Gastrocnemius medialis (tissue), 4 donors: ENCODE measurements around the gene ZNF570.

ENCODE experiments used
- CTCF ChIP-seq, 5 experiments: fragments of 450-650 bp in 3 of 5; fragments of 200-600 bp in 2 of 5; sonication (generic) in 2 of 5; IDR thresholded peaks in 4 of 5; conservative IDR thresholded peaks in 1 of 5; 1 replicate in 4 of 5; 2 replicates in 1 of 5; pipeline ENCODE4 v1.5.1; 2016 to 2019; ENCODE audit warnings: antibody characterized with exemption in 5 of 5, mild to moderate bottlenecking in 3 of 5, moderate library complexity in 3 of 5
- POLR2A ChIP-seq, 2 donors: fragments of 450-650 bp; IDR thresholded peaks; one replicate each; pipeline ENCODE4 v1.6.1; 2017; ENCODE audit warnings: antibody characterized with exemption in 2 of 2, mild to moderate bottlenecking in 2 of 2, moderate library complexity in 2 of 2

- TF ChIP-seq CTCF (IDR thresholded peaks at IDR 0.05 in 4 of 5, conservative IDR thresholded peaks at IDR 0.05 in 1 of 5): no peak
- TF ChIP-seq POLR2A (IDR thresholded peaks at IDR 0.05): no peak
Measured at GRCh38 chr19:37452500-37453245, 16.5 kb upstream of the ZNF570 start.
